ENCODE results near the gene FEZF1. TPM values are rescaled to one million over a fixed set of nuclear protein-coding genes. Genes with fewer than 3 reads are reported as not detected.

Gene FEZF1
- total RNA-seq: not detected

GRCh38 chr7:122304319-122304975 lies at the start of gene FEZF1:
Gene FEZF1, minus strand, starts transcription at chr7:122304750. Its CDS starts 313 bp downstream, at chr7:122304437.
- H3K4me3 ChIP-seq (ENCODE audit: low read length): no peak within 1 kb of the TSS
- peaks cover 96% of the 10 kb centered on the region for H3K27me3 ChIP-seq (ENCODE audit: insufficient read depth, low read length)
- H3K9me3 ChIP-seq (ENCODE audit: low read depth, low read length): no peaks in the 10 kb centered on the region
- H3K4me1 ChIP-seq (ENCODE audit: insufficient read depth, low read length): no peaks in the 10 kb centered on the region

- Histone ChIP-seq H3K9me3 (ENCODE audit: low read depth, low read length) (no peaks in the 10 kb centered on the region), H3K4me3 (ENCODE audit: low read length) (no peak overlapping the region), H3K4me1 (ENCODE audit: insufficient read depth, low read length) (no peaks in the 10 kb centered on the region), H3K27me3 (ENCODE audit: insufficient read depth, low read length) (no peaks in the 10 kb centered on the region)
Measured at GRCh38 chr7:122352454-122352853, 47.9 kb upstream of the FEZF1 start.

GRCh38 chr7:122350701-122351100 lies 46.2 kb upstream of the FEZF1 start:
- no peak overlapping the region for H3K4me3 ChIP-seq (ENCODE audit: low read length)
- H3K27me3 ChIP-seq (ENCODE audit: insufficient read depth, low read length): no peaks in the 10 kb centered on the region
- no peaks in the 10 kb centered on the region for H3K9me3 ChIP-seq (ENCODE audit: low read depth, low read length)
- no peaks in the 10 kb centered on the region for H3K4me1 ChIP-seq (ENCODE audit: insufficient read depth, low read length)

GRCh38 chr7:122344303-122344620 lies 39.7 kb upstream of the FEZF1 start:
- Histone ChIP-seq H3K9me3 (ENCODE audit: low read depth, low read length) (no peaks in the 10 kb centered on the region), H3K4me3 (ENCODE audit: low read length) (no peak overlapping the region), H3K4me1 (ENCODE audit: insufficient read depth, low read length) (no peaks in the 10 kb centered on the region), H3K27me3 (ENCODE audit: insufficient read depth, low read length) (no peaks in the 10 kb centered on the region)

- Histone ChIP-seq H3K27me3 (ENCODE audit: insufficient read depth, low read length) (no peaks in the 10 kb centered on the region), H3K9me3 (ENCODE audit: low read depth, low read length) (no peaks in the 10 kb centered on the region), H3K4me3 (ENCODE audit: low read length) (no peak overlapping the region), H3K4me1 (ENCODE audit: insufficient read depth, low read length) (no peaks in the 10 kb centered on the region)
Measured at GRCh38 chr7:122343601-122344302, 39.2 kb upstream of the FEZF1 start.

GRCh38 chr7:122340427-122340826 lies 35.9 kb upstream of the FEZF1 start:
- Histone ChIP-seq H3K4me1 (ENCODE audit: insufficient read depth, low read length) (no peaks in the 10 kb centered on the region), H3K4me3 (ENCODE audit: low read length) (no peak overlapping the region), H3K27me3 (ENCODE audit: insufficient read depth, low read length) (no peaks in the 10 kb centered on the region), H3K9me3 (ENCODE audit: low read depth, low read length) (no peaks in the 10 kb centered on the region)

- Histone ChIP-seq H3K9me3 (ENCODE audit: low read depth, low read length) (no peaks in the 10 kb centered on the region), H3K4me3 (ENCODE audit: low read length) (no peak overlapping the region), H3K27me3 (ENCODE audit: insufficient read depth, low read length) (no peaks in the 10 kb centered on the region), H3K4me1 (ENCODE audit: insufficient read depth, low read length) (no peaks in the 10 kb centered on the region)
Measured at GRCh38 chr7:122339145-122339904, 34.8 kb upstream of the FEZF1 start.

- no peaks in the 10 kb centered on the region for H3K27me3 ChIP-seq (ENCODE audit: insufficient read depth, low read length)
- H3K9me3 ChIP-seq (ENCODE audit: low read depth, low read length): no peaks in the 10 kb centered on the region
- no peaks in the 10 kb centered on the region for H3K4me1 ChIP-seq (ENCODE audit: insufficient read depth, low read length)
- H3K4me3 ChIP-seq (ENCODE audit: low read length): no peak overlapping the region
Measured at GRCh38 chr7:122337011-122337410, 32.5 kb upstream of the FEZF1 start.

- no peaks in the 10 kb centered on the region for H3K4me1 ChIP-seq (ENCODE audit: insufficient read depth, low read length)
- no peak overlapping the region for H3K4me3 ChIP-seq (ENCODE audit: low read length)
- H3K9me3 ChIP-seq (ENCODE audit: low read depth, low read length): no peaks in the 10 kb centered on the region
- H3K27me3 ChIP-seq (ENCODE audit: insufficient read depth, low read length): no peaks in the 10 kb centered on the region
Measured at GRCh38 chr7:122329145-122329802, 24.7 kb upstream of the FEZF1 start.

GRCh38 chr7:122327969-122328368 lies 23.4 kb upstream of the FEZF1 start:
- H3K4me3 ChIP-seq (ENCODE audit: low read length): no peak overlapping the region
- H3K27me3 ChIP-seq (ENCODE audit: insufficient read depth, low read length): no peaks in the 10 kb centered on the region
- no peaks in the 10 kb centered on the region for H3K9me3 ChIP-seq (ENCODE audit: low read depth, low read length)
- H3K4me1 ChIP-seq (ENCODE audit: insufficient read depth, low read length): no peaks in the 10 kb centered on the region

- Histone ChIP-seq H3K4me1 (ENCODE audit: insufficient read depth, low read length) (no peaks in the 10 kb centered on the region), H3K27me3 (ENCODE audit: insufficient read depth, low read length) (peaks cover 69% of the 10 kb centered on the region), H3K9me3 (ENCODE audit: low read depth, low read length) (no peaks in the 10 kb centered on the region), H3K4me3 (ENCODE audit: low read length) (no peak overlapping the region)
Measured at GRCh38 chr7:122316467-122317388, 12.2 kb upstream of the FEZF1 start.

- no peak overlapping the region for H3K4me3 ChIP-seq (ENCODE audit: low read length)
- H3K27me3 ChIP-seq (ENCODE audit: insufficient read depth, low read length): peaks cover 79% of the 10 kb centered on the region
- no peaks in the 10 kb centered on the region for H3K4me1 ChIP-seq (ENCODE audit: insufficient read depth, low read length)
- no peaks in the 10 kb centered on the region for H3K9me3 ChIP-seq (ENCODE audit: low read depth, low read length)
Measured at GRCh38 chr7:122315507-122316466, 11.2 kb upstream of the FEZF1 start.

GRCh38 chr7:122314284-122314683 lies 9.7 kb upstream of the FEZF1 start:
- peaks cover 94% of the 10 kb centered on the region for H3K27me3 ChIP-seq (ENCODE audit: insufficient read depth, low read length)
- H3K4me3 ChIP-seq (ENCODE audit: low read length): no peak overlapping the region
- H3K9me3 ChIP-seq (ENCODE audit: low read depth, low read length): no peaks in the 10 kb centered on the region
- H3K4me1 ChIP-seq (ENCODE audit: insufficient read depth, low read length): no peaks in the 10 kb centered on the region

Data from mononuclear cell (primary cell).